CD4-positive, alpha-beta T cell treated with Interleukin-4 for 4 hours (primary cell): Measurements from ENCODE around the gene QSER1.
"Not testable (repeated sequence)": the region's sequence is repeated elsewhere in the genome, so short reads cannot be mapped to it uniquely, and the experiment has no call there.

ENCODE experiments used
- DNase-seq: peaks from one replicate; pipeline ENCODE4 v3.0.0-alpha.2; 2020

The QSER1 gene

DNA sequence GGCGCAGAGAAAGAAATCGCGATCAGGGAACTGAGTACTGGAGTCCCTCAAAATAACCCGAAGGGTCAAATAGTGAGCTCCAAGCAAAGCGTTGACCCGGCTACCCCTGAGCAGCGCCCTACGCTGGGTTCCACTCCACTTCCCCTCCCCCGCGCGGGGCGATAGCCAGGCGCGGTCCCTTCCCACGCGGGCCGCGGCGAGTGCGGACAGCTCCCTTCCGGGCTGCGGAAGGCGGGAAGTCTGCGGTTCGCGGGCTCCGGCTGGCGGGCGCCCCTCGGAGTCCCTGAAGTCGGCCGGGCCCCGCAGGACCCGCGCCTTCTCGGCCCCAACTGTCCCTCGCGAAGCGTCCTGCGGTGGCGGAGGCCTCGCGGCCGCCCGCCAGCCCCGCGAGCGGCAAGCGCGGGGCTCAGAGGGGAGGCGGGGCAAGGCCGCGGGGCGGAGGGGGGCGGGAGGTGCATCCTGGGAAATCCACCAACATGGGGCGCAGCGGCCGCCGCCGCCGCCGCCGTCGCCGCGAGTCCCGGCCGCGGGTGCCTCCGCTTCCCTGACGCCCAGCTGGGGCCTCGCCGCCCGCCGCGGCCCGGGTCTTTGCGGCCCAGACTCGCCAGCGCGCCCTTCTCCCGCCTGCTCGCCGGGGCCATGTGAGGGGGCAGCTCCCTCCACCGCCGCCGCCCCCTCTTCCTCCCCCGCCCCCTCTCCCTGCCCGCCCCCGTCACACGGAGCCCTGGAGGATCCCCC, at the start of gene QSER1:
Gene QSER1 (plus strand): TSS at position 457 of the 738 bp plus-strand sequence. CDS start 315 bp downstream, outside the sequence.
- DNase-seq = peak; percentile 47

DNA sequence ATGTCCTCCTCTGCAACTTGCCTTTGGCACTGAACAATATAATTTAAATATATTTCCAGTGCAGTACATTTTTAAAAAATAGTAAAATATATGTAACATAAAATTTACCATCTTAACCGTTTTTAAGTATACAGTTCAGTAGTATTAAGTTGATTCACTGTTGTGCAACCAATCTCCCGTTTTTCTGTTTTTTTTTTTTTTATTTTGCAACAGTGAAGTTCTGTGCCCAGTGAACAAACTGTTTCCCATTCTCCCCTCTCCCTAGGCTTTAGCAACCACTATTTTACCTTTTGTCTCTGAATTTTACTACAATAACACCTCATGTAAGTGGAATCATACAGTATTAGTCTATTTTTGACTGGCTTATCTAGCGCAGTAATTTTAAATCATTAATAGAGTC, 49.1 kb upstream of the QSER1 start:
- DNase-seq = no peak

GRCh38 chr11:32847511-32847910, 45.1 kb upstream of the QSER1 start:
- DNase-seq = peak; percentile 10

- DNase-seq = no peak
These were observed 42.9 kb upstream of the QSER1 start for GRCh38 chr11:32849761-32850160.

GRCh38 chr11:32851251-32851650, 41.4 kb upstream of the QSER1 start:
- DNase-seq = no peak

- DNase-seq = no peak
These were observed 40.4 kb upstream of the QSER1 start for GRCh38 chr11:32852207-32852606.

DNA sequence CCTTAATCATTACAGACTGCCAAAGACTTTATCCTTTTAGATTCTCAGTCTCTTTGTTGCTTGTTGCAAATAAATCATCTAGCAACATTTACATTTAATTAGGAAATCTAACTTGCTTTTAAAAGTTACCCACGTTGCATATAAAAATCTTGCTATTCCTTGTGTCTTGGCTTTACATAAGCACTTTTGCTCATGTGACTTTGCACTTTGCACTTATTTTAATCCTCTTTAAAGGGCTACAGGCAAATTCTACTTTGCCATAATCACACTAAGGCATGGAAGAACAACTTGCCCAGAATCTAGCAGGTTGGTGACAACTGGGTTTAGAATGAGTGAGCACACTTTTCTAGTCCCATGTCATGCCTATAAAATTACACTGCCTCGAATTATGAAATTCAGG, 37.0 kb upstream of the QSER1 start:
- DNase-seq = no peak

GRCh38 chr11:32858731-32859130, 33.9 kb upstream of the QSER1 start:
- DNase-seq = no peak

GRCh38 chr11:32861850-32862577, 30.6 kb upstream of the QSER1 start:
- no peak for DNase-seq

GRCh38 chr11:32864555-32864954, 28.1 kb upstream of the QSER1 start:
- DNase-seq = no peak

DNA sequence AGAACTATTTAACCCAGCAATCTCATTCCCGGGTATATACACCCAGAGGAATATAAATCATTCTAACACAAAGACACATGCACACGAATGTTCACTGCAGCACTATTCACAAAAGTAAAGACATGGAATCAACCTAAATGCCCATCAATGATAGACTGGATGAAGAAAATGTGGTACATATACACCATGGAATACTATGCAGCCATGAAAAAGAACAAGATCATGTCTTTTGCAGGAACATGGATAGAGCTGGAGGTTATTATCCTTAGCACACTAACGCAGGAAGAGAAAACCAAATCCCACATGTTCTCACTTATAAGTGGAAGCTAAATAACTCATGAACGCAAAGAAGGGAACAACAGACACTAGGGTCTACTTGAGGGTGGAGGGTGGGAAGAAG, 23.9 kb upstream of the QSER1 start:
- not testable (repeated sequence) for DNase-seq

- DNase-seq = no peak
These were observed 21.9 kb upstream of the QSER1 start for GRCh38 chr11:32870676-32871075.

DNA sequence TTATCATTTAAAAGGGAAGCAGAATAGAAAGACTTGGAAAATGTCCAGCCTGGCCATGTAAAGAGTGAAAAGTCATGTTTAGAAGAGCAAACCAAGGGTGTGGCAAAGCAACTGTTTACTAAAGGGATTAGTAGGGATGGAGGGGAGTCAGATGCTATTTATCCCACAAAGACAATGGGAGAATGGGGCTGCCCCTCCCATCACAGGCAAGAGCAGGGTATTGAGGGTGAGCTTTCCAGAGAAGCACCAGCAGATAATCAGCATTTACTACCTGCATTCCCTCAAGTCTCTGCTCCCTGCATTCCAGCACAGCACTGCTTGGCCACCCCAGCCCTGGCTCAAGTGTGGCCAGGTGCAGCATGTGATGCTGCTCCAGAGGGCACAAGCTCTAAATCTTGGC, 18.5 kb upstream of the QSER1 start:
- DNase-seq = no peak

GRCh38 chr11:32881286-32881685, 11.3 kb upstream of the QSER1 start:
- DNase-seq = no peak

DNA sequence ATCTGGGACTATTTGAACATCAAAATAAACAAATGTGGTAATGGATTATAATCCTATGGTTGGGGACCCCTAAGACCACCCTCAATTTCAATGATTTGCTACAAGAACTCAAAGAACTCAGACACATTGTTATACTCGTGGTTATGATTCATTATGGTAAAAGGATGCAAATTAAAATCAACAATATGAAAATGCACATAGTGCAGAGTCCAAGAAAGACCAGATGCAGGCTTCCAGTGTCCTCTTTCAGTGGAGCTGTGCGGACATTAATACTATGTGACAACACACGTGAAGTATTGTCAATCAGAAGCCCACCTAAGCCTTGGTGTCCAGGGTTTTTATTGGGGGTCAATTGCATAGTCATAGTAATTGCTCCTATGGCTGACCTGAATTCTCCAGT, 9.2 kb upstream of the QSER1 start:
- DNase-seq = no peak

GRCh38 chr11:32884023-32884422, 8.6 kb upstream of the QSER1 start:
- no peak for DNase-seq

DNA sequence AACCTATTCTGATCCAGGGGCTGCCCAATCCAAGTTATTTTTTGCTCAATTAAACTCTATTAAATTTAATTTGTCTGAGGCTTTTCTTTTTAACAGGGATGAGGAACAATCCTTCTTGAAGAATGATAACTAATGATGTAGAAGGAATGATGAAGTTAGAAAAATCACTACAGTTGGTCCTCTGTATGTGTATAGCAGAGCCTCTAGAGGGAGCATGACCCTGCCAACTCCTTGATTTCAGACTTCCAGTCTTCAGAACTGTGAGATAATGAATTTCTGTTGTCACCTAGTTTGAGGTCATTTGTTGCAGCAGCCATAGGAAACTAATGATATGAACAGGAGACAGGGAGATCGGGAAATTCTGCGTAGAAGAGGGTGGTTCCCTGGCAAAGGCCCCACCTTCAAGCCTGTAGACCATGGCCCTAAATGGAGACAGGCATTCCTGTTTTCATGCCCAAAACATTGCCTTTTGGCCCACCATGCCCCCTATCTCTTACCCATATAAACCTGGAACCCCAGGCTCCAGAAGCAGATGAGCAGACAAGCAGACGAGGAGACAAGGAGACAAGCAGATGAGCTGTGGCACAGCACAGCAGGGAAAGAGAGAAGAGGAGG, 7.7 kb upstream of the QSER1 start:
- DNase-seq = peak; percentile 4

GRCh38 chr11:32885556-32885955, 7.1 kb upstream of the QSER1 start:
- DNase-seq = no peak

DNA sequence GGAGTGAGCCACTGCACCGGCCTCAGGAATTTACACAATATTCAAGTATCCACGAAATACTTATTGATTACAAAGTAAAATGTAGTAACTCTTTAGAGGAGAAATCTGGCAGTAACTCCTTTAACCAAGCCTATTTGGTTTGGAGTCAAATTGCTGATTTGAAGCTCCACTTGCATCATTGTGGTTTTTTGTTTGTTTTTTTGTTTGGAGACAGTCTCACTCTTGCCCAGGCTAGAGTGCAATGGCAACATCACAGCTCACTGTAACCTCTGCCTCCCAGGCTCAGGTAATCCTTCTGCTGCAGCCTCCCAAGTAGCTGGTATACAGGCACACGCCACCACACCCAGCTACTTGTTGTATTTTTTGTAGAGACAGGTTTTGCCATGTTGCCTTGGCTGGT, 6.4 kb upstream of the QSER1 start:
- no peak for DNase-seq

- DNase-seq = not testable (repeated sequence)
These were observed 4.8 kb upstream of the QSER1 start for GRCh38 chr11:32887707-32888383.

- DNase-seq = not testable (repeated sequence)
These were observed 4.3 kb upstream of the QSER1 start for GRCh38 chr11:32888384-32888710.

DNA sequence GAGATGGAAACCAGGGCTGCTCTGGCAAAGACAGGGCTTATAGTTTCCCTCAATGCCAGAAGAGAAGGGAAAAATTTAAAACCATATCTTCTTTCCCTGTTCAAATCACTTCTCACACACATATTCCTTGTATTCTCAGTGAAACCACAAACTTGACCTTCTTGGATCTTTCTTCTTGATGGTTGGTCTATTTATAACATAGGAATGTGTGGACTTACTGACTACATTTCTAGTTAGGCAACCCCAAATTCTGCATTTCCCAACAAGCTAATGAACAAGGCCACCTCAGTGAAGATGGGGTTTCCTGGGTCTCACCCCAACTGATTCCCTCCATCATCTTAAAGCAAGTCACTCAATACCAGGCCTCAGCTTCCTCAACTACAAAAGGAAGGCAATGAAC, 3.8 kb upstream of the QSER1 start:
- no peak for DNase-seq

DNA sequence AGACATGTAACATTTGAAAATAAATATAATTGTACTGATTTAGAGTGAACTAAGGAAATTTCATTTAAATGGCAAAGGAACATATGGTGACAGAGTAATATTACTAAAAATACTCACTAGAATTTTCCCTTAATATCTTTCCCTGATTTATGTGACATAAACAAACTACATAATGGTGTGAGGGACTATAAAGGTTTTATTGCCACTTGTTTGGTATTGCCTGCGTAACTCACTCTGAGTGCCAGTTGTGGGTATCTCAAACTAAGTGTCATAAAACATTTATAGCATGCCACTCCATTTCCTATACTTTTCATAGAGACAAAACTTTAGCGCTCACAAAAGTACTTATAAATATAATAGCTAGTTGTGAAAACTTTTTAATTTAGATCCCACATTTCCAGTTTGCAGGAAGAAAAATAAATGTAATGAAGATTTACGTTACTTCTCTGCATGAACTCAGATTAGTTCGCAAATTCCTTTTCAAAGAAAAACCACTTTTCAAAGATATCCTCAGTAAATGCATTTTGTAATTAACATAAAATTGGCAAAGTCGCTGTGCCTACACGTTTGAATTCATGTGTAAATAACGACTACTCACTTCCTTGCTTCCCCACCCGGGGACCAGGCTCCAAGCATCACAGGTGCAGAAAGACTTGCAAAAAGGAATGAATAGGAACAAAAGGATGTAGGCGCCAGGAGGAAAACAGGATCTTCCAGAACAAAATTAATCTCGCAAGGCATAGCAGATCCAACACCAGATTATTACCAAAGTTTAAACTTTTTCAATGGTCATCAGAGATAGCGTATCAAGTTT, 1.6 kb upstream of the QSER1 start:
- no peak for DNase-seq
